Type B pancreatic cell (in vitro differentiated cells): ENCODE results near the gene MPHOSPH9. TPM values are rescaled to one million over a fixed set of nuclear protein-coding genes. Genes with fewer than 3 reads are reported as not detected.

Experiments used
- DNase-seq: peaks from one replicate; pipeline ENCODE4 v3.0.0; 2021; ENCODE audit warnings: mixed read lengths; ENCODE audit not compliant: unreplicated experiment; ENCODE audit errors: extremely low spot score
- H3K27ac Mint-ChIP-seq: 2 replicates; pipeline ENCODE4 v1.8.0; 2021; ENCODE audit warnings: mild to moderate bottlenecking, mixed read lengths
- H3K27me3 Mint-ChIP-seq: 2 replicates; pipeline ENCODE4 v1.8.0; 2021; ENCODE audit warnings: mixed read lengths
- H3K36me3 Mint-ChIP-seq: 2 replicates; pipeline ENCODE4 v1.8.0; 2021; ENCODE audit warnings: mixed read lengths
- H3K4me1 Mint-ChIP-seq: one replicate; pipeline ENCODE4 v1.8.0; 2021; ENCODE audit warnings: mixed read lengths; ENCODE audit not compliant: unreplicated experiment
- H3K4me3 Mint-ChIP-seq: 2 replicates; pipeline ENCODE4 v1.8.0; 2021; ENCODE audit warnings: mild to moderate bottlenecking, mixed read lengths
- H3K9me3 Mint-ChIP-seq: 2 replicates; pipeline ENCODE4 v1.8.0; 2021; ENCODE audit warnings: mixed read lengths
- CTCF ChIP-seq: fragments of 200-600 bp; sonication (generic); conservative IDR thresholded peaks from 2 replicates; pipeline ENCODE4 v1.5.0; 2021; ENCODE audit warnings: antibody characterized with exemption, mild to moderate bottlenecking
- total RNA-seq: library from RNA; stranded (reverse); gene quantifications from 2 replicates; pipeline ENCODE4 v1.2.1, GENCODE V29; 2021; ENCODE audit warnings: low replicate concordance

Gene MPHOSPH9
- total RNA-seq, 1 donor from 2014 or later = 52.3 TPM

- no peaks in the 10 kb centered on the region for H3K36me3 Mint-ChIP-seq
- H3K4me3 Mint-ChIP-seq = peak overlapping the region; percentile 82
- H3K27ac Mint-ChIP-seq = peak overlapping the region; percentile 34
- H3K9me3 Mint-ChIP-seq = peaks cover 4% of the 10 kb centered on the region
- peaks cover 34% of the 10 kb centered on the region for H3K27me3 Mint-ChIP-seq
- DNase-seq = no peak
- peaks cover 17% of the 10 kb centered on the region for H3K4me1 Mint-ChIP-seq
- no peak for TF ChIP-seq CTCF
Observed at GRCh38 chr12:123149088-123149487, 83.9 kb downstream of the MPHOSPH9 start.

- Mint-ChIP-seq H3K27me3 (peaks cover 34% of the 10 kb centered on the region), H3K9me3 (peaks cover 4% of the 10 kb centered on the region), H3K27ac (peak overlapping the region; percentile 15), H3K4me1 (peaks cover 17% of the 10 kb centered on the region), H3K36me3 (no peaks in the 10 kb centered on the region), H3K4me3 (peak overlapping the region; percentile 82)
- DNase-seq = no peak
- no peak for TF ChIP-seq CTCF
Observed at GRCh38 chr12:123148655-123149054, 84.3 kb downstream of the MPHOSPH9 start.

- DNase-seq = no peak
- H3K27me3 Mint-ChIP-seq = peaks cover 34% of the 10 kb centered on the region
- H3K36me3 Mint-ChIP-seq = no peaks in the 10 kb centered on the region
- H3K9me3 Mint-ChIP-seq = peaks cover 4% of the 10 kb centered on the region
- peak overlapping the region; percentile 82 for H3K4me3 Mint-ChIP-seq
- peaks cover 17% of the 10 kb centered on the region for H3K4me1 Mint-ChIP-seq
- TF ChIP-seq CTCF = no peak
- H3K27ac Mint-ChIP-seq = no peak overlapping the region
Observed at GRCh38 chr12:123148223-123148622, 84.7 kb downstream of the MPHOSPH9 start.

GRCh38 chr12:123145211-123145610 is 87.7 kb downstream of the MPHOSPH9 start:
- Mint-ChIP-seq H3K36me3 (no peaks in the 10 kb centered on the region), H3K9me3 (peaks cover 4% of the 10 kb centered on the region), H3K4me1 (peaks cover 32% of the 10 kb centered on the region), H3K27me3 (peaks cover 29% of the 10 kb centered on the region), H3K4me3 (no peak overlapping the region), H3K27ac (peak overlapping the region; percentile 18)
- DNase-seq = no peak
- no peak for TF ChIP-seq CTCF

GRCh38 chr12:123143736-123144461 is 89.0 kb downstream of the MPHOSPH9 start:
- no peak overlapping the region for H3K27ac Mint-ChIP-seq
- H3K4me1 Mint-ChIP-seq = peaks cover 33% of the 10 kb centered on the region
- no peak overlapping the region for H3K4me3 Mint-ChIP-seq
- no peak for DNase-seq
- H3K36me3 Mint-ChIP-seq = peaks cover 3% of the 10 kb centered on the region
- peaks cover 4% of the 10 kb centered on the region for H3K9me3 Mint-ChIP-seq
- TF ChIP-seq CTCF = no peak
- peaks cover 17% of the 10 kb centered on the region for H3K27me3 Mint-ChIP-seq
